Stimulated activated naive CD8-positive, alpha-beta T cell treated with anti-CD3 and anti-CD28 coated beads, Interleukin-15, amount 100 ng/mL, for 72 hours (primary cell): ENCODE measurements around the gene TUBA1C.
"Not testable (repeated sequence)": the region's sequence is repeated elsewhere in the genome, so short reads cannot be mapped to it uniquely, and the experiment has no call there.

ENCODE experiments used
- ATAC-seq: fragments of 150-1000 bp; cut with Tn5 transposase; 2 replicates; pipeline ENCODE4 v1.10.0; 2021; ENCODE audit warnings: mild to moderate bottlenecking, moderate library complexity
- DNase-seq, 2 donors: peaks; one replicate each; pipeline ENCODE4 v3.0.0; 2021 to 2022
- H3K27ac Mint-ChIP-seq, 2 donors: one replicate each; pipeline ENCODE4 v1.8.0; 2022; ENCODE audit warnings: mild to moderate bottlenecking in 2 of 2, mixed read lengths in 2 of 2, moderate library complexity in 2 of 2
- H3K27me3 Mint-ChIP-seq: one replicate; pipeline ENCODE4 v1.8.0; 2022; ENCODE audit warnings: mixed read lengths
- H3K4me1 Mint-ChIP-seq: one replicate; pipeline ENCODE4 v1.8.0; 2022; ENCODE audit warnings: mild to moderate bottlenecking, mixed read lengths
- H3K4me3 Mint-ChIP-seq, 2 donors: one replicate each; pipeline ENCODE4 v1.8.0; 2022; ENCODE audit warnings: mild to moderate bottlenecking in 2 of 2, mixed read lengths in 2 of 2, moderate library complexity in 1 of 2
- H3K9me3 Mint-ChIP-seq, 2 donors: one replicate each; pipeline ENCODE4 v1.8.0; 2022; ENCODE audit warnings: mixed read lengths in 2 of 2

The TUBA1C gene

DNA sequence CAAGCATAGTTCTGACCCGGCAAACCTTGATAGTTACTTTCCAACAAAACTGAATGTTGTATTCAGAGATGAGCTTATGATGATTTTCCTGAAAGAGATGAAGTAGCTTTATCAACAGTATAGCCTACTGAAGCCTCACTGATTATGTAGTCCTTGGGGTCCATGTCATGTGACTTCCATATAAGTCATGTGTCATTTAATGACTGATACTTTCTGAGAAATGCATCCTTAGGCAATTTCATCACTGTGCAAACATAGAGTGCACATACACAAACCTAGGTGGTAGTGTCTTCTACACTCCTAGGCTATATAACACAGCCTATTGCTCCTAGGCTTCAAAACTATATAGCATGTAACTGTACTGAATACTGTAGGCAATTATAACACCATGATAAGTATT is 28.5 kb upstream of the TUBA1C start:
- H3K9me3 Mint-ChIP-seq: no peaks in the 10 kb centered on the region
- H3K4me1 Mint-ChIP-seq: peaks cover 23% of the 10 kb centered on the region
- H3K27me3 Mint-ChIP-seq: no peaks in the 10 kb centered on the region
- no peak overlapping the region for H3K27ac Mint-ChIP-seq
- H3K4me3 Mint-ChIP-seq: peak overlapping the region in 1 of 2 donors; percentile 51
- DNase-seq: no peak
- no peak for ATAC-seq

DNA sequence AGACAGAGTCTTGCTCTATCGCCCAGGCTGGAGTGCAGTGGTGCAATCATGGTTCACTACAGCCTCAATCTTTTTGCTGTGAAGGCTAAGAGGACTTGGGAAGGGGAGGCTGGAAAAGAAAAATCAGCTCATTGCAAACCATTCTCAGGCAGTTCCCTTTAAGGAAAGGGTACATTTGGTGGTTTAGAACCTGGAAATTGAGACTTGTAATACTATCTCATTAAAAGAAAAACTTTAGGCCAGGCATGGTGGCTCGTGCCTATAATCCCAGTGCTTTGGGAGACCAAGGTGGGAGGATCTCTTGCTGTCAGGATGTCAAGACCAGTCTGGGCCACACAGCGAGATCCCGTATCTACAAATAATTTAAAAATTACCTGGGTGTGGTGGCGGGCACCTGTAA is 21.3 kb upstream of the TUBA1C start:
- H3K27ac Mint-ChIP-seq: no peak overlapping the region
- no peaks in the 10 kb centered on the region for H3K4me1 Mint-ChIP-seq
- H3K9me3 Mint-ChIP-seq: no peaks in the 10 kb centered on the region
- no peak overlapping the region for H3K4me3 Mint-ChIP-seq
- H3K27me3 Mint-ChIP-seq: no peaks in the 10 kb centered on the region
- no peak for DNase-seq
- no peak for ATAC-seq

DNA sequence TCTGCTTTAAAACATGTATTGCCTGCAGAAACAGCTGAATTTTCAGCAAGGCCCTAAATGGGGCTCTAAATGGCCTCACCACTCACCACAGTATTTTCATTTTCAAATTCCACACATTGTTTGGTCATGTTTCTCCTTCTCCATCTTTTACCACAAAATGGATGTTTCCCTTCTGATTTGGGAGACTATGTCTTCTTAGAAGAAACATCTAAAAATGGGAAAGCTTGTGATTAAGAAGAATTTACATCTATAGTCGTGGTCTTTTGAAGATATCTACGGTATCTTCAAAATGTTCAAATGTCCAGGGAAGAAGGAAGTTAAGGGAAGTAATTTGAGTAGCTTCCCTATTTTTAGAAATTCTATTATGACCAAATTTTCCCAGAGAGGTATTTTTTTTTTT is 20.7 kb upstream of the TUBA1C start:
- H3K4me3 Mint-ChIP-seq: no peak overlapping the region
- no peaks in the 10 kb centered on the region for H3K4me1 Mint-ChIP-seq
- no peaks in the 10 kb centered on the region for H3K9me3 Mint-ChIP-seq
- H3K27ac Mint-ChIP-seq: no peak overlapping the region
- no peak for ATAC-seq
- no peaks in the 10 kb centered on the region for H3K27me3 Mint-ChIP-seq
- DNase-seq: no peak

DNA sequence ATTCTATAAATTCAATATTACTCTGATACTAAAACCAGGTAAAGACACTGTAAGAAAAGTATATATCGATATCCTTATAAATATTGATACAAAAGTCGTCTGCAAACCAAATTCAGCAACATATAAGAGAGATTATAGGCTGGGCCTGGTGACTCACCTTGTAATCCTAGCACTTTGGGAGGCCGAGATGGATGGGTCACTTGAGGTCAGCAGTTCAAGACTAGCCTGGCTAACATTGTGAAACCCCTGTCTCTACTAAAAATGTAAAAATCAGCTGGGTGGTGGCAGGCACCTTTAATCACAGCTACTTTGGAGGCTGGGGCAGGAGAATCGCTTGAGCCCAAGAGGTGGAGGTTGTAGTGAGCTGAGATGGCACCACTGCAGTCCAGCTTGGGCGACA is 13.5 kb upstream of the TUBA1C start:
- no peaks in the 10 kb centered on the region for H3K9me3 Mint-ChIP-seq
- H3K27ac Mint-ChIP-seq: no peak overlapping the region
- no peaks in the 10 kb centered on the region for H3K27me3 Mint-ChIP-seq
- ATAC-seq (no peak), DNase-seq (no peak)
- H3K4me1 Mint-ChIP-seq: peaks cover 5% of the 10 kb centered on the region
- no peak overlapping the region for H3K4me3 Mint-ChIP-seq

DNA sequence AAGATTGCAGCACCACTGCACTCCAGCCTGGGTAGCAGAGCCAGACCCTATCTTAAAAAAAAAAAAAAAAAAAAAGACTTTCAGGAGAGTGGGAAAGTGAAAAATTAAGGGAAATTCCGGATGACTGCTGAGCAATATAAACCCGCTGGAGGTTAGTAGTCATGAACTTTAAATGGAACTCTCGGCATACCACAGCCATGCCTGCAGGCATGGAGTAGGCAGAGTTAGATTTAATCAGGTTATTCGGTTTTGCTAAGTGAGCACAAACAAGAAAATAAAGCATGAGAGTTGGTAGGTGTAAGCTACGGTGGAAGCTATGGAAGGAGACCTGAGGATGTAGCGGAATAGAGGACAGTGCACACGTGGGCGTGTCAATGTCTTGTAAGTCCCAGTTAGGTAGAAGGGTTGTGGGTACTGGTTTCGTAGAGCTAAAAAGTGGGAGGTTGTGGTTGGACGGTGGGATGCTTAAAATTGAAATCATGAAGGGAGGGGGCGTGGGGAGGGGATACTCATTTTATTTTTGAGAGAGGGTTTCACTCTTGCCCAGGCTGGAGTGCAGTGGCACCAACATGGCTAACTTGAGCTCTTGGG is 11.8 kb upstream of the TUBA1C start:
- DNase-seq (no peak), ATAC-seq (no peak)
- no peaks in the 10 kb centered on the region for H3K27me3 Mint-ChIP-seq
- no peak overlapping the region for H3K4me3 Mint-ChIP-seq
- no peaks in the 10 kb centered on the region for H3K9me3 Mint-ChIP-seq
- peaks cover 9% of the 10 kb centered on the region for H3K4me1 Mint-ChIP-seq
- peak overlapping the region; percentile 13 to 42 for H3K27ac Mint-ChIP-seq

DNA sequence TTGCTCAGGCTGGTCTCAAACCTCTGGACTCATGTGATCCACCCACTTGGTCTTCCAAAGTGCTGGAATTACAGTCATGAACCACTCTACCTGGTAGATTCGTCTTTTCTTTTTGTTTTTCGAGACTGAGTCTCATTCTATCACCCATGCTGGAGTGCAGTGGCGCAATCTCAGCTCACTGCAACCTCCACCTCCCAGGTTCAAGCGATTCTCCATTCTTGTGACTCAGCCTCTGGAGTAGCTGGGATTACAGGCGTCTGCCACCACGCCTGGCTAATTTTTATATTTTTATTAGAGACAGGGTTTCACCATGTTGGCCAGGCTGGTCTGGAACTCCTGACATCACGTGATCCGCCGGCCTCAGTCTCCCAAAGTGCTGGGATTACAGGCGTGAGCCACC is 9.4 kb upstream of the TUBA1C start:
- H3K9me3 Mint-ChIP-seq, DNase-seq, H3K27ac Mint-ChIP-seq, H3K27me3 Mint-ChIP-seq, H3K4me3 Mint-ChIP-seq, ATAC-seq: not testable (repeated sequence)
- peaks cover 15% of the 10 kb centered on the region for H3K4me1 Mint-ChIP-seq

DNA sequence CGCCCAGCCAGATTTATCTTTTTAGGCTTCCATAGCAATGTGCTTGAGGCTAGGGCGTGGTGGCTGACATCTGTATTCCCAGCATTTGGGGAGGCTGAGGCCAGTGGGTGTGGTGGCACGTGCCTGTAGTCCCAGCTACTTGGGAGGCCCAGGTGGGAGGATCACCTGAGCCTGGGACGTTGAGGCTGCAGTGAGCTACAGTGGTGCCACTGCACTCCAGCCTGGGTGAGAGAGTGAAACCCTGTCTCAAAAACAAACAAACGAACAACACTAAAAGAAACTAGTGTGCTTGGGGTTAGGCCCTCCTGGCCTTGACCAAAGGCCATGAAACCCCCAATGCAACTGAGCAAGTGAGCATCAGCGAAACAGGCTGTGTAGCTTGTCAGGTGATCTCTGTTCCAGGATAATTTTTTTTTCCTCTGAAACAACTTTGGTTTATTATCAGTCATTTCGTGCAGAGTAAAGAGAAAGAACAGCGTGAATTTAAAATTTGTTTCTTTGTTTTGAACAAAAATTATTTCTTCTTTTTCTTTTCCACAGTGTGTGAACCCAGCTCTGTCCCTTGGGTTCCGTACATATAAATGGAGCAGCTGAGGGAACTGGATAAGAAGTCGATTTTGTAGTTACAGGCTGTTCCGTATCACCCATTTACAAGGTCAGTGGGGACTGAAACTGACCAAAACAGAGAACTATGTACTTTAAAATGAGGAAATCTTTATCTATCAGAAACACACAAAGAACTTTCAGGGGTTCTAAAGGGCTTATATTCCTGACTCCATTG is 8.8 kb upstream of the TUBA1C start:
- DNase-seq: no peak
- Mint-ChIP-seq H3K27me3 (no peaks in the 10 kb centered on the region), H3K4me3 (no peak overlapping the region), H3K9me3 (no peaks in the 10 kb centered on the region), H3K27ac (no peak overlapping the region), H3K4me1 (peaks cover 15% of the 10 kb centered on the region)
- no peak for ATAC-seq

DNA sequence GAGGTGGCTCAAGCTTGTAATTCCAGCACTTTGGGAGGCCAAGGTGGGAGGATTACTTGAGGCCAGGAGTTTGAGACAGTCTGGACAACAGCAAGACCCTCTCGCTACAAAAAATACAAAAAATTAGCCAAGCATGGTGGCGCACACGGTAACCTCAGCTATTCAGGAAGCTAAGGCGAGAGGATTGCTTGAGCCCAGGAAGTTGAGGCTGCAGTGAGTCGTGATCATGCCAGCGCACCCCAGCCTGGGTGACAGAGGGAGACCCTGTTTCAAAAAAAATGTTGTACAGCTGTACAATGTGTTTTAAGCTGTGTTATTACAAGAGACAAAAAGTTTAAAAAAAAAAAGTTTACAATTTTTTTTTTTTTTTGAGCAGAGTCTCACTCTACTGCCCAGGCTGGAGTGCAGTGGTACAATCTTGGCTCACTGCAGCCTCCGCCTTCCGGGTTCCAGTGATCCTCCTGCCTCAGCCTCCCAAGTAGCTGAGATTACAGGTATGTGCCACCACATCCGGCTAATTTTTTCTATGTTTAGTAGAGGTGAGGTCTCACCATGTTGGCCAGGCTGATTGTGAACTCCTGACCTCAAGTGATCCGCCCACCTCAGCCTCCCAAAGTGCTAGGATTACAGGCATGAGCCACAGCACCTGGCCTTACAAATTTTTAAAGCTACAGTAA is 7.2 kb upstream of the TUBA1C start:
- not testable (repeated sequence) for H3K27ac Mint-ChIP-seq, DNase-seq, H3K27me3 Mint-ChIP-seq, H3K9me3 Mint-ChIP-seq, H3K4me3 Mint-ChIP-seq, ATAC-seq
- H3K4me1 Mint-ChIP-seq: peaks cover 15% of the 10 kb centered on the region

DNA sequence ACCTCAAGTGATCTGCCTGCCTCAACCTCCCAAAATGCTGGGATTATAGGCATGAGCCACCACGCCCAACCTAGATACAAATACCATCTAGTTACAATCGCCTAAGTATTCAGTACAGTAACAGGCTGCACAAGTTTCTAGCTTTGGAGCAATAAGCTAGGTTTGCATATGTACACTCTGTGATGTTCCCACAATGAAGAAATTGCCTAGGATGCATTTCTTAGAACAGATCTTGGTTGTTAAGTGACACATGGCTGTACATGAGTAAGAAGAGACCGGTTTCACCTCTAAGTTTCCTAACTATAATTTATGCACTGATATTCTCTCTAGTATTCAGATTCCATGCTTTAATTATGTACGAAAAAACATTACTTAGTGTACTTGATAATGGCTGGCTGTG is 5.4 kb upstream of the TUBA1C start:
- ATAC-seq: no peak
- Mint-ChIP-seq H3K4me3 (no peak overlapping the region), H3K9me3 (no peaks in the 10 kb centered on the region), H3K27ac (no peak overlapping the region), H3K4me1 (peaks cover 24% of the 10 kb centered on the region), H3K27me3 (no peaks in the 10 kb centered on the region)
- DNase-seq: no peak

DNA sequence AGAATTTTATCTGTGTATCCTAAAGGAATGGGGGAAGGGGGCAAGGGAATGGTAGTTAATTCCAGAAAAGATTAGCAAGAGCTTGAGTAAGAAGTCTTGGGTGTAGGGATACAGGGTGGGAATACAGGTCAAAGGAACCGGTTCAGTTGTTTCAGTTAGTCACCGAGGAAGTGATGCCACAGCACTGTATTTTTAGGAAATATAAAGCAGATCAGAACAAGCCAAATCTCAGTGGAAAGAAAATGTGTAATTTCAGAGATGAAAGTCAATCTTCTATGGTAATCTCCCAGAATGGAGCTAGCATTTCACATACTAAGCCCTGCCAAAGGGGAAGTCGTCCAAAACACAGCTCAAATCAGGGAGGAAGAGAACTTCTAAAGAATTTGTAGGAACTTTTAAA is 4.7 kb upstream of the TUBA1C start:
- ATAC-seq (no peak), DNase-seq (no peak)
- peaks cover 24% of the 10 kb centered on the region for H3K4me1 Mint-ChIP-seq
- H3K27ac Mint-ChIP-seq: no peak overlapping the region
- H3K4me3 Mint-ChIP-seq: no peak overlapping the region
- H3K9me3 Mint-ChIP-seq: no peaks in the 10 kb centered on the region
- no peaks in the 10 kb centered on the region for H3K27me3 Mint-ChIP-seq

DNA sequence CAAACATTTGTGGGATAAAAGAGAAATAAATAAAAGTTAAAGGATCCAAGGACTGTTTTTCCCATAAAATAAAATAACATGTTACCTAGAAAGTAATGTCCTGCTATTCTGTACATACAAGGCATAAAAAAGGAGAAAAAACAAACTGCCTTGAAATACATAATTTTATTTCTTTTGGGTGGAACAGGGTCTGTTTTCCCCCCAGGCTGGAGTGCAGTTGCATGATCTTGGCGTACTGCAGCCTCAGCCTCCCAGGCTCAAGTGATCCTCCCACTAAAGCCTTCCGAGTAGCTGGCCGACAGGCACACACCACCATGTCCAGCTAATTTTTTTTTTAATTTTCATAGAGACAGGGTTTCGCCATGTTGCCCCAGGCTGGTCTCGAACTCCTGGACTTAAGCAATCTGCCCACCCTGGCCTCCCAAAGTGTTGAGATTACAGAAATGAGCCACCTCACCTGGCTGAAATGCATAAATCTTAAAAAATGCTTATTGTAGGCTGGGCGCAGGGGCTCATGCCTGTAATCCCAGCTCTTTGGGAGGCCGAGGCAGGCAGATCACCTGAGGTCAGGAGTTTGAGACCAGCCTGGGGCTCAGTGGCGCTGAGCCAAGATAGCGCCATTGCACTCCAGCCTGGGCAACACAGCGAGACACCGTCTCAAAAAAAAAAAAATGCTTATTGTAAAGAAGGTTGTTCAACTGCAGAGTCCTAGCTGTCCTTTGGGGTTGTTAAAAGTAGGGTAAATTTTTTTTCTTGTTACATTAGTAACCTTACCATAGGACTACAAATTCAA is 4.1 kb upstream of the TUBA1C start:
- ATAC-seq: no peak
- Mint-ChIP-seq H3K27ac (no peak overlapping the region), H3K4me3 (no peak overlapping the region), H3K27me3 (no peaks in the 10 kb centered on the region), H3K4me1 (peaks cover 24% of the 10 kb centered on the region), H3K9me3 (no peaks in the 10 kb centered on the region)
- DNase-seq: no peak

DNA sequence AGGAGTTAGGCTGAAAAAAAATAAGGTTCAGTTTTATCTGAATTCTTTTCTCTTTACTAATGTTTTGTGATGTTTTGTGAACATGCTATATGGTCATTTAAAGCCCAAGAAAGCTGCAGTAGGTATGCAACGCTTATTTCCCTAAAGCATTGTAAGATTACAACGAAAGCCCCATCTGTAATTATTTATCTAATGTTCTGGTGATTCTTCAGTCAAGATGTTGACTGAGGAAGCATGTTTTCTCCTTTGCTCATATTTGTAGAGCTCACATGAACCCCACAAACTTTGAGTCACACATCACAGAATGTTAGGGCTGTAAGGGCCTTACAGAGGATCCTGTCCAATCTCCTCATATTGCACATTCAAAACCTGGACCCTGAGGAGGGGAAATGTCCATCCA is 3.2 kb upstream of the TUBA1C start:
- H3K4me1 Mint-ChIP-seq: peaks cover 30% of the 10 kb centered on the region
- H3K9me3 Mint-ChIP-seq: no peaks in the 10 kb centered on the region
- H3K27ac Mint-ChIP-seq: no peak overlapping the region
- no peak overlapping the region for H3K4me3 Mint-ChIP-seq
- ATAC-seq: no peak
- no peak for DNase-seq
- no peaks in the 10 kb centered on the region for H3K27me3 Mint-ChIP-seq

DNA sequence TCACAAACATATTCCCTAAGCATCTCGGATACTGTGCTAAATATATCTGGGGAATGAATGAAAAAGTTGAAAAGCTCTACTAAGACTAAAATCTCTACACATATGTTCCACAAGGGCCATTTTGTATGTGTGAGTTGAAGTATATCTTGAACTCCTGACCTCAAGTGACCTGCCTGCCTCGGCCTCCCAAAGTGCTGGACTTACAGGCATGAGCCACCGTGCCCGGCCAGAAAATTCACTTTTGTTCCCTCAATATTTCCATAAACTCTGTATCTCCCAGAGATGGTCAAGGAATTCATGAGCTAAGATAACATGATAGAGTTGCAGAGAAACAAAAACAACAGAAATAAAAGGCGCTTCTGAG is 1.5 kb upstream of the TUBA1C start:
- Mint-ChIP-seq H3K4me3 (peak overlapping the region; percentile 86 to 91), H3K27me3 (no peaks in the 10 kb centered on the region), H3K27ac (peak overlapping the region in 1 of 2 donors; percentile 72), H3K4me1 (peaks cover 40% of the 10 kb centered on the region), H3K9me3 (no peaks in the 10 kb centered on the region)
- DNase-seq (no peak), ATAC-seq (no peak)

DNA sequence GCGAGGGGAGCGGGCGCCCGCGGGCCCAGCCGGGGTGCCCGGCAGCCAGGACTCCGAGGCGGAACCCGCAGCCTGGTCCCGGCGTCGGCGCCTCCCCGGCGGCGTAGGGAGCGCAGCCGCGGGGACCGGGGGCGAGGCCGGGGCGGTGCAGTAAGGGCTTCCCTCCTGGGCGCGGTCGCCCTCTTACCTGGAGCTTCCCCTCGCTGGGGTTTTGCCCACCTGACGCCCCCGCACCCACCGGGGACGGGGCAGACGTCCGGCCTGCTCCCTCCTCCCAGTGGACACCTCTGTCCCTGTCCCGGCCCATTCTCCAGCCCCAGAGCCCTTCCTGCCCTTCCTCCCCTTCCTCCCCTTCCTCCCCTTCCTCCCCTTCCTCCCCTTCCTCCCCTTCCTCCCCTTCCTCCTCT is 413 bp upstream of the TUBA1C start:
- DNase-seq: peak in 1 of 2 donors; percentile 59
- Mint-ChIP-seq H3K27ac (peak overlapping the region; percentile 92 to 99), H3K4me3 (peak overlapping the region; percentile 91 to 98), H3K4me1 (peaks cover 47% of the 10 kb centered on the region), H3K9me3 (no peaks in the 10 kb centered on the region), H3K27me3 (no peaks in the 10 kb centered on the region)
- peak; percentile 59 for ATAC-seq

DNA sequence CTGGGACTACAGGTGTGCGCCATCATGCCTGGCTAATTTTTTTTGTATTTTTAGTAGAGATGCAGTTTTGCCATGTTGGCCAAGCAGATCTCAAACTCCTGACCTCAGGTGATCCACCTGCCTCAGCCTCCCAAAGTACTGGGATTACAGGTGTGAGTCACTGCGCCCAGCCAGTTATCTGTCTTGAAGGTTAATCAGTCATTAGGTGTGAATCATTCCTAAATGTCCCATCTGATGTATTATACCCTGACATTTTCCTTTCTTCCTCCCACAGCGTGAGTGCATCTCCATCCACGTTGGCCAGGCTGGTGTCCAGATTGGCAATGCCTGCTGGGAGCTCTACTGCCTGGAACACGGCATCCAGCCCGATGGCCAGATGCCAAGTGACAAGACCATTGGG is 4.3 kb downstream of the TUBA1C start:
- H3K9me3 Mint-ChIP-seq, H3K4me3 Mint-ChIP-seq, DNase-seq, ATAC-seq, H3K27me3 Mint-ChIP-seq: not testable (repeated sequence)
- Mint-ChIP-seq H3K27ac (peak overlapping the region in 1 of 2 donors; percentile 54), H3K4me1 (peaks cover 35% of the 10 kb centered on the region)
